GM12878 (cell line): ENCODE results near the gene AGRN. TPM values are rescaled to one million over a fixed set of nuclear protein-coding genes. Genes with fewer than 3 reads are reported as not detected.

Experiments
- ATF7 ChIP-seq: fragments of 450-650 bp; IDR thresholded peaks from 2 replicates; pipeline ENCODE4 v1.6.1; 2016; ENCODE audit warnings: low read depth, mild to moderate bottlenecking
- CHD1 ChIP-seq: IDR thresholded peaks from 2 replicates; pipeline ENCODE4 v1.6.1; 2012; ENCODE audit warnings: low read depth, low read length, improper control_type of control experiment
- CREM ChIP-seq: IDR thresholded peaks from 2 replicates; pipeline ENCODE4 v1.6.1; 2014; ENCODE audit warnings: antibody characterized with exemption, low read depth
- HDAC2 ChIP-seq: fragments of 200-600 bp; sonication (generic); IDR thresholded peaks from 2 replicates; pipeline ENCODE4 v1.6.1; 2017
- IKZF1 ChIP-seq: fragments of 450-650 bp; conservative IDR thresholded peaks from 2 replicates; pipeline ENCODE4 v1.6.1; 2017; ENCODE audit warnings: antibody characterized with exemption, mild to moderate bottlenecking
- MEF2B ChIP-seq: fragments of 450-650 bp; IDR thresholded peaks from 2 replicates; pipeline ENCODE4 v1.6.1; 2018; ENCODE audit warnings: mild to moderate bottlenecking, moderate library complexity; ENCODE audit not compliant: partially characterized antibody, poor library complexity, severe bottlenecking
- NR2C1 ChIP-seq: fragments of 450-650 bp; IDR thresholded peaks from 2 replicates; pipeline ENCODE4 v1.6.1; 2017; ENCODE audit warnings: antibody characterized with exemption, mild to moderate bottlenecking, moderate library complexity
- RUNX3 ChIP-seq: IDR thresholded peaks from 2 replicates; pipeline ENCODE4 v1.6.1; 2012; ENCODE audit warnings: low read length, inconsistent platforms
- SIN3A ChIP-seq: IDR thresholded peaks from 2 replicates; pipeline ENCODE4 v1.6.1; 2012; ENCODE audit warnings: low read depth, low read length, improper control_type of control experiment
- SMC3 ChIP-seq: IDR thresholded peaks from 2 replicates; pipeline ENCODE4 v1.6.1; 2011; ENCODE audit warnings: low read length, improper control_type of control experiment, borderline replicate concordance
- TAF1 ChIP-seq: IDR thresholded peaks from 2 replicates; pipeline ENCODE4 v1.6.1; 2011; ENCODE audit warnings: mild to moderate bottlenecking, low read depth, low read length, borderline replicate concordance
- ZNF622 ChIP-seq: fragments of 450-650 bp; IDR thresholded peaks from 2 replicates; pipeline ENCODE4 v1.6.1; 2017; ENCODE audit warnings: mild to moderate bottlenecking, inconsistent platforms
- ZSCAN29 ChIP-seq: fragments of 450-650 bp; IDR thresholded peaks from 2 replicates; pipeline ENCODE4 v1.6.1; 2017; ENCODE audit warnings: mild to moderate bottlenecking, moderate library complexity
- polyA plus RNA-seq, 11 experiments: library from polyadenylated mRNA; depleted of rRNA in 4 of 11; unstranded in 6 of 11; stranded (reverse) in 5 of 11; fragments of >200 nt; fragmentation: Nextera tagmentation in 4 of 11; fragmentation: Illumina TruSeq in 1 of 11; extraction: Ambion mirVana in 4 of 11; extraction: Trizol in 1 of 11; gene quantifications; 1 replicate in 1 of 11; 2 replicates in 10 of 11; pipeline versions ENCODE4 v1.2.1 to v1.2.3, GENCODE V29; 2011 to 2016; ENCODE audit warnings: inconsistent platforms in 2 of 11, missing spikeins in 2 of 11, low read depth in 1 of 11
- total RNA-seq, 4 experiments: library from RNA; depleted of rRNA in 3 of 4; stranded (reverse); fragments of >200 nt in 3 of 4; fragmentation: Illumina TruSeq in 1 of 4; extraction: Trizol in 1 of 4; gene quantifications; 2 replicates each; pipeline versions ENCODE4 v1.2.1 to v1.2.3, GENCODE V29; 2013 to 2021
- TF ChIP-seq, protein P1 (sequence below): fragments of 450-650 bp; formaldehyde crosslinking; IDR thresholded peaks from 2 replicates; pipeline ENCODE4 v1.4.0; 2022; ENCODE audit warnings: mild to moderate bottlenecking, moderate library complexity
- TF ChIP-seq, protein P2 (sequence below): IDR thresholded peaks from 2 replicates; pipeline ENCODE4 v1.6.1; 2012; ENCODE audit warnings: mild to moderate bottlenecking, low read depth, low read length
- TF ChIP-seq, protein P3 (sequence below): fragments of 450-650 bp; IDR thresholded peaks from 2 replicates; pipeline ENCODE4 v1.6.1; 2016; ENCODE audit warnings: mild to moderate bottlenecking
- TF ChIP-seq, protein P4 (sequence below): IDR thresholded peaks from 2 replicates; pipeline ENCODE4 v1.6.1; 2012; ENCODE audit warnings: low read length, inconsistent platforms
- TF ChIP-seq, protein P5 (sequence below): fragments of 450-650 bp; IDR thresholded peaks from 2 replicates; pipeline ENCODE4 v1.6.1; 2016; ENCODE audit warnings: mild to moderate bottlenecking, moderate library complexity, borderline replicate concordance

AGRN gene
- total and polyA plus RNA-seq, 10 of the 15 experiments (the other 5 are each of a cell fraction or from before 2014, with no cell fraction given): 0.02 to 41.8 (median 4.1) TPM

DNA sequence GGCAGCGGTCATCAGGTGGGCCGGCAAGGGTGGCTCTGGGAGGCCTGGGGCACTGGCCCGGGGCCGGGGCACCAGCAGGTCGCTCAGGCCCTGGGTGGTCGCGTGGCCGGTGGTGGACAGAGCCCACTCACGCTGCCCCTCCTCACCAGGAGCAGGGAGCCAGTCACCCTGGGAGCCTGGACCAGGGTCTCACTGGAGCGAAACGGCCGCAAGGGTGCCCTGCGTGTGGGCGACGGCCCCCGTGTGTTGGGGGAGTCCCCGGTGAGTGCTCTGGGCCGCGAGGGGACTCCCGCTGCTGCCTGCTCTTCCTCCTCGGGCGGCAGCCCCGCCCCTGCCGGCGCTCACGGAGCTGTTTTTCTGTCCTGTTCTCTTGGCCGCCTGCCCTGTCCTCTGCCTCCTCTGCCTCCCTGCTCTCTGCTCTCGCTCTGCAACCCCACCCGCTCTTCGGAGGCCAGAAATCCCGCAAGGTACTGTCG is 30.7 kb downstream of the AGRN start (continued):
- TF ChIP-seq, protein P1, sequence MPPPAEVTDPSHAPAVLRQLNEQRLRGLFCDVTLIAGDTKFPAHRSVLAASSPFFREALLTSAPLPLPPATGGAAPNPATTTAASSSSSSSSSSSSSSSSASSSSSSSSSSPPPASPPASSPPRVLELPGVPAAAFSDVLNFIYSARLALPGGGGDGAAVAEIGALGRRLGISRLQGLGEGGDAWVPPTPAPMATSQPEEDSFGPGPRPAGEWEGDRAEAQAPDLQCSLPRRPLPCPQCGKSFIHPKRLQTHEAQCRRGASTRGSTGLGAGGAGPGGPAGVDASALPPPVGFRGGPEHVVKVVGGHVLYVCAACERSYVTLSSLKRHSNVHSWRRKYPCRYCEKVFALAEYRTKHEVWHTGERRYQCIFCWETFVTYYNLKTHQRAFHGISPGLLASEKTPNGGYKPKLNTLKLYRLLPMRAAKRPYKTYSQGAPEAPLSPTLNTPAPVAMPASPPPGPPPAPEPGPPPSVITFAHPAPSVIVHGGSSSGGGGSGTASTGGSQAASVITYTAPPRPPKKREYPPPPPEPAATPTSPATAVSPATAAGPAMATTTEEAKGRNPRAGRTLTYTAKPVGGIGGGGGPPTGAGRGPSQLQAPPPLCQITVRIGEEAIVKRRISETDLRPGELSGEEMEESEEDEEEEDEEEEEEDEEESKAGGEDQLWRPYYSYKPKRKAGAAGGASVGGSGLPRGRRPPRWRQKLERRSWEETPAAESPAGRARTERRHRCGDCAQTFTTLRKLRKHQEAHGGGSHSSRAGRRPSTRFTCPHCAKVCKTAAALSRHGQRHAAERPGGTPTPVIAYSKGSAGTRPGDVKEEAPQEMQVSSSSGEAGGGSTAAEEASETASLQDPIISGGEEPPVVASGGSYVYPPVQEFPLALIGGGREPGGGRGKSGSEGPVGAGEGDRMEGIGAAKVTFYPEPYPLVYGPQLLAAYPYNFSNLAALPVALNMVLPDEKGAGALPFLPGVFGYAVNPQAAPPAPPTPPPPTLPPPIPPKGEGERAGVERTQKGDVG (CRISPR knock-in tag): no peak
- TF ChIP-seq ATF7 (no peak), SMC3 (no peak), MEF2B (no peak), SIN3A (no peak), ZSCAN29 (no peak), NR2C1 (no peak), ZNF622 (no peak), CREM (no peak), CHD1 (no peak), TAF1 (no peak), IKZF1 (0 out of 2 replicates have a peak, but pooled peaks have one; percentile 34), RUNX3 (0 out of 2 replicates have a peak, but pooled peaks have one; percentile 26), HDAC2 (no peak)
- TF ChIP-seq, protein P2, sequence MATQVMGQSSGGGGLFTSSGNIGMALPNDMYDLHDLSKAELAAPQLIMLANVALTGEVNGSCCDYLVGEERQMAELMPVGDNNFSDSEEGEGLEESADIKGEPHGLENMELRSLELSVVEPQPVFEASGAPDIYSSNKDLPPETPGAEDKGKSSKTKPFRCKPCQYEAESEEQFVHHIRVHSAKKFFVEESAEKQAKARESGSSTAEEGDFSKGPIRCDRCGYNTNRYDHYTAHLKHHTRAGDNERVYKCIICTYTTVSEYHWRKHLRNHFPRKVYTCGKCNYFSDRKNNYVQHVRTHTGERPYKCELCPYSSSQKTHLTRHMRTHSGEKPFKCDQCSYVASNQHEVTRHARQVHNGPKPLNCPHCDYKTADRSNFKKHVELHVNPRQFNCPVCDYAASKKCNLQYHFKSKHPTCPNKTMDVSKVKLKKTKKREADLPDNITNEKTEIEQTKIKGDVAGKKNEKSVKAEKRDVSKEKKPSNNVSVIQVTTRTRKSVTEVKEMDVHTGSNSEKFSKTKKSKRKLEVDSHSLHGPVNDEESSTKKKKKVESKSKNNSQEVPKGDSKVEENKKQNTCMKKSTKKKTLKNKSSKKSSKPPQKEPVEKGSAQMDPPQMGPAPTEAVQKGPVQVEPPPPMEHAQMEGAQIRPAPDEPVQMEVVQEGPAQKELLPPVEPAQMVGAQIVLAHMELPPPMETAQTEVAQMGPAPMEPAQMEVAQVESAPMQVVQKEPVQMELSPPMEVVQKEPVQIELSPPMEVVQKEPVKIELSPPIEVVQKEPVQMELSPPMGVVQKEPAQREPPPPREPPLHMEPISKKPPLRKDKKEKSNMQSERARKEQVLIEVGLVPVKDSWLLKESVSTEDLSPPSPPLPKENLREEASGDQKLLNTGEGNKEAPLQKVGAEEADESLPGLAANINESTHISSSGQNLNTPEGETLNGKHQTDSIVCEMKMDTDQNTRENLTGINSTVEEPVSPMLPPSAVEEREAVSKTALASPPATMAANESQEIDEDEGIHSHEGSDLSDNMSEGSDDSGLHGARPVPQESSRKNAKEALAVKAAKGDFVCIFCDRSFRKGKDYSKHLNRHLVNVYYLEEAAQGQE: no peak
- TF ChIP-seq, protein P3, sequence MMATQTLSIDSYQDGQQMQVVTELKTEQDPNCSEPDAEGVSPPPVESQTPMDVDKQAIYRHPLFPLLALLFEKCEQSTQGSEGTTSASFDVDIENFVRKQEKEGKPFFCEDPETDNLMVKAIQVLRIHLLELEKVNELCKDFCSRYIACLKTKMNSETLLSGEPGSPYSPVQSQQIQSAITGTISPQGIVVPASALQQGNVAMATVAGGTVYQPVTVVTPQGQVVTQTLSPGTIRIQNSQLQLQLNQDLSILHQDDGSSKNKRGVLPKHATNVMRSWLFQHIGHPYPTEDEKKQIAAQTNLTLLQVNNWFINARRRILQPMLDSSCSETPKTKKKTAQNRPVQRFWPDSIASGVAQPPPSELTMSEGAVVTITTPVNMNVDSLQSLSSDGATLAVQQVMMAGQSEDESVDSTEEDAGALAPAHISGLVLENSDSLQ: no peak
- TF ChIP-seq, protein P4, sequence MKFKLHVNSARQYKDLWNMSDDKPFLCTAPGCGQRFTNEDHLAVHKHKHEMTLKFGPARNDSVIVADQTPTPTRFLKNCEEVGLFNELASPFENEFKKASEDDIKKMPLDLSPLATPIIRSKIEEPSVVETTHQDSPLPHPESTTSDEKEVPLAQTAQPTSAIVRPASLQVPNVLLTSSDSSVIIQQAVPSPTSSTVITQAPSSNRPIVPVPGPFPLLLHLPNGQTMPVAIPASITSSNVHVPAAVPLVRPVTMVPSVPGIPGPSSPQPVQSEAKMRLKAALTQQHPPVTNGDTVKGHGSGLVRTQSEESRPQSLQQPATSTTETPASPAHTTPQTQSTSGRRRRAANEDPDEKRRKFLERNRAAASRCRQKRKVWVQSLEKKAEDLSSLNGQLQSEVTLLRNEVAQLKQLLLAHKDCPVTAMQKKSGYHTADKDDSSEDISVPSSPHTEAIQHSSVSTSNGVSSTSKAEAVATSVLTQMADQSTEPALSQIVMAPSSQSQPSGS: no peak
- TF ChIP-seq, protein P5, sequence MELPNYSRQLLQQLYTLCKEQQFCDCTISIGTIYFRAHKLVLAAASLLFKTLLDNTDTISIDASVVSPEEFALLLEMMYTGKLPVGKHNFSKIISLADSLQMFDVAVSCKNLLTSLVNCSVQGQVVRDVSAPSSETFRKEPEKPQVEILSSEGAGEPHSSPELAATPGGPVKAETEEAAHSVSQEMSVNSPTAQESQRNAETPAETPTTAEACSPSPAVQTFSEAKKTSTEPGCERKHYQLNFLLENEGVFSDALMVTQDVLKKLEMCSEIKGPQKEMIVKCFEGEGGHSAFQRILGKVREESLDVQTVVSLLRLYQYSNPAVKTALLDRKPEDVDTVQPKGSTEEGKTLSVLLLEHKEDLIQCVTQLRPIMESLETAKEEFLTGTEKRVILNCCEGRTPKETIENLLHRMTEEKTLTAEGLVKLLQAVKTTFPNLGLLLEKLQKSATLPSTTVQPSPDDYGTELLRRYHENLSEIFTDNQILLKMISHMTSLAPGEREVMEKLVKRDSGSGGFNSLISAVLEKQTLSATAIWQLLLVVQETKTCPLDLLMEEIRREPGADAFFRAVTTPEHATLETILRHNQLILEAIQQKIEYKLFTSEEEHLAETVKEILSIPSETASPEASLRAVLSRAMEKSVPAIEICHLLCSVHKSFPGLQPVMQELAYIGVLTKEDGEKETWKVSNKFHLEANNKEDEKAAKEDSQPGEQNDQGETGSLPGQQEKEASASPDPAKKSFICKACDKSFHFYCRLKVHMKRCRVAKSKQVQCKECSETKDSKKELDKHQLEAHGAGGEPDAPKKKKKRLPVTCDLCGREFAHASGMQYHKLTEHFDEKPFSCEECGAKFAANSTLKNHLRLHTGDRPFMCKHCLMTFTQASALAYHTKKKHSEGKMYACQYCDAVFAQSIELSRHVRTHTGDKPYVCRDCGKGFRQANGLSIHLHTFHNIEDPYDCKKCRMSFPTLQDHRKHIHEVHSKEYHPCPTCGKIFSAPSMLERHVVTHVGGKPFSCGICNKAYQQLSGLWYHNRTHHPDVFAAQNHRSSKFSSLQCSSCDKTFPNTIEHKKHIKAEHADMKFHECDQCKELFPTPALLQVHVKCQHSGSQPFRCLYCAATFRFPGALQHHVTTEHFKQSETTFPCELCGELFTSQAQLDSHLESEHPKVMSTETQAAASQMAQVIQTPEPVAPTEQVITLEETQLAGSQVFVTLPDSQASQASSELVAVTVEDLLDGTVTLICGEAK: no peak
